ENCODE data around the gene EBLN2.
A peak's percentile ranks its signal among the peaks of the same experiment; 100 is the strongest.

The EBLN2 gene

DNA sequence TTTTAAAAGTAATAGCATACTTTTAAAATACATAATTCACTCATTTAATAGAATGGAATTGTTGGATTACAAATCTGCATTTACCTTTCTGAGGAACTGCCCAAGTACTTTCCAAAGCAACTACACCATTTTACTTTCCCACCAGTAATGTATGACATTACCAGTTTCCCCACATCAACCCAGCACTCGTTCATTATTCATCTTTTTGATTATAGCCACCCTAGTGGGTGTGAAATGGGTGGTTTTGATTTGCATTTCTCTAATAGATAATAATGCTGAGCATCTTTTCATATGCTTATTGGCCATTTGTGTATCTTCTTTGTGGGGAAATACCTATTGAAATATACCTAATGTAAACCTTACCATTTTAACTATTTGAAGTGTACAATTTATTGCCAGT lies 18.0 kb upstream of the EBLN2 start:
- TF ChIP-seq, protein P1, sequence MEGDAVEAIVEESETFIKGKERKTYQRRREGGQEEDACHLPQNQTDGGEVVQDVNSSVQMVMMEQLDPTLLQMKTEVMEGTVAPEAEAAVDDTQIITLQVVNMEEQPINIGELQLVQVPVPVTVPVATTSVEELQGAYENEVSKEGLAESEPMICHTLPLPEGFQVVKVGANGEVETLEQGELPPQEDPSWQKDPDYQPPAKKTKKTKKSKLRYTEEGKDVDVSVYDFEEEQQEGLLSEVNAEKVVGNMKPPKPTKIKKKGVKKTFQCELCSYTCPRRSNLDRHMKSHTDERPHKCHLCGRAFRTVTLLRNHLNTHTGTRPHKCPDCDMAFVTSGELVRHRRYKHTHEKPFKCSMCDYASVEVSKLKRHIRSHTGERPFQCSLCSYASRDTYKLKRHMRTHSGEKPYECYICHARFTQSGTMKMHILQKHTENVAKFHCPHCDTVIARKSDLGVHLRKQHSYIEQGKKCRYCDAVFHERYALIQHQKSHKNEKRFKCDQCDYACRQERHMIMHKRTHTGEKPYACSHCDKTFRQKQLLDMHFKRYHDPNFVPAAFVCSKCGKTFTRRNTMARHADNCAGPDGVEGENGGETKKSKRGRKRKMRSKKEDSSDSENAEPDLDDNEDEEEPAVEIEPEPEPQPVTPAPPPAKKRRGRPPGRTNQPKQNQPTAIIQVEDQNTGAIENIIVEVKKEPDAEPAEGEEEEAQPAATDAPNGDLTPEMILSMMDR (IDR thresholded peaks at IDR 0.05): no peak
- no peak for TF ChIP-seq ZFX (IDR thresholded peaks at IDR 0.05; ENCODE audit: borderline replicate concordance)
- H3K27ac ChIP-seq: no peak overlapping the region

DNA sequence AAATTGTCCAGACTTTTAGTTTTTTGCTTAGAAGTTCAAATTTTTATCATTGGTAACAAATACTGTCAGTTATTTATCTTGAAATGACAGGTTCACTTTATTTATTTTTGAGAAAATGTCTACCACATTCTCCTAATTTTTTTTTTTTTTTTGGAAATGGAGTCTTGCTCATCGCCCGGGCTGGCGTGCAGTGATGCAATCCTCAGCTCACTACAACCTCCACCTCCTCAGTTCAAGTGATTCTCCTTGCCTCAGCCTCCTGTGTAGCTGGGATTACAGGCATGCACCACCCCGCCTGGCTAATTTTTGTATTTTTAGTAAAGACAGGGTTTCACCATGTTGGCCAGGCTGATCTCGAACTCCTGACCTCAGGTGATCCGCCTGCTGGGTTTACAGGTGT lies 16.1 kb upstream of the EBLN2 start:
- H3K27ac ChIP-seq: no peak overlapping the region

DNA sequence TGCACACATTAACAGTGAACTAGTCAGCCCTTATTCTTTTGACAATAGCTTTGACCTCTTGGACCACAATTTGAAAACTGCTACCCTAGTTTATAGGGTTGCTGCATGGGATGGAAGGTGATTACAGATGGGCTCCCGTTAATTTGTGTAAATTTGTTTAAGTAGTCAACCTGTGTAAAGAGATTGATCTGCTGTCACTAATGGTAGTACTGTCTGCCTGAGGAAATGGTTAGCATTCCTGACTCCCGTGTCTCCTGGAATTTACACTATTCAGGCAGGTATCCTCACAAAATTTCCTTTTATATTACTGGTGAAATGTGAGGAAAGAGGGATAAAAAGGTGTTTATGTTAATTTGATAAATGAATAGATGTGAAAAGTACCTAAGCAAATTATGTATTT lies 15.3 kb upstream of the EBLN2 start:
- no peak overlapping the region for H3K27ac ChIP-seq

More for the DNA sequence above, 16.1 kb upstream of the EBLN2 start:
- TF ChIP-seq, protein P1 (IDR thresholded peaks at IDR 0.05): no peak
- TF ChIP-seq ZFX (IDR thresholded peaks at IDR 0.05; ENCODE audit: borderline replicate concordance): no peak

DNA sequence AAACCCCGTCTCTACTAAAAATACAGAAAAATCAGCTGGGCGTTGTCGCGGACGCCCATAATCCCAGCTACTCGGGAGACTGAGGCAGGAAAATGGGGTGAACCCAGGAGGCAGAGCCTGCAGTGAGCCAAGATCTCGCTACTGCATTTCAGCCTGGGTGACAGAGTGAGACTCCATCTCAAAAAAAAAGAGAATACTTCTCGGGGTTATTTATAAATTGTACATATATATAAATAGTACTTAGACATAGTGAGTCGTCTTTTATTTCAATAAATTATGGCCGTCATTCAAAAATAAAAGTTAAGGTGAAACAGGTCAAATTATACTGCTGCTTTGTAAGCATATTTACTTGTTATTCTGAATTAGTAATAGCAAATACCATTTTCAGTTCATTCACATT lies 12.1 kb upstream of the EBLN2 start:
- TF ChIP-seq, protein P1 (IDR thresholded peaks at IDR 0.05): no peak
- no peak for TF ChIP-seq ZFX (IDR thresholded peaks at IDR 0.05; ENCODE audit: borderline replicate concordance)
- H3K27ac ChIP-seq: no peak overlapping the region

More for the DNA sequence above, 15.3 kb upstream of the EBLN2 start:
- no peak for TF ChIP-seq ZFX (IDR thresholded peaks at IDR 0.05; ENCODE audit: borderline replicate concordance)
- TF ChIP-seq, protein P1 (IDR thresholded peaks at IDR 0.05): no peak

DNA sequence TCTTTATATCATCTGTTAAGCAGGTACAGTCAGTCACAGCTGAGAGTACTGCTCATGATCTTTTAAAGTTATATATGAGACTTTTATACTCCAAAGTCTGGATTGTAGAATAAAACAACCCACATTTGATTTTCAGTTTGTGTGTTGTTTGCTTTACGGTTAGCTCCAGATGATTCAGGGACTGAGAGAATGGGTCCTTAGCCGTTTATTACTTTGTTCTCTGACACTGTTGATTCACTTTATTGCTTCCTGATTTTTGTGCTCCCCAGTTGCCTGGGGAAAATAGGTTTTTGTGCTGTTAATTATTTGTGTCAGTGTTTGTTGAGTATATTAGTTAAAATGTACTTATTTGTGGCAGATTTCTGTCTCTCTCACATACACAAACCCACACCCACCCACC lies 8.6 kb upstream of the EBLN2 start:
- no peak for TF ChIP-seq ZFX (IDR thresholded peaks at IDR 0.05; ENCODE audit: borderline replicate concordance)
- TF ChIP-seq, protein P1 (IDR thresholded peaks at IDR 0.05): no peak
- no peak overlapping the region for H3K27ac ChIP-seq

DNA sequence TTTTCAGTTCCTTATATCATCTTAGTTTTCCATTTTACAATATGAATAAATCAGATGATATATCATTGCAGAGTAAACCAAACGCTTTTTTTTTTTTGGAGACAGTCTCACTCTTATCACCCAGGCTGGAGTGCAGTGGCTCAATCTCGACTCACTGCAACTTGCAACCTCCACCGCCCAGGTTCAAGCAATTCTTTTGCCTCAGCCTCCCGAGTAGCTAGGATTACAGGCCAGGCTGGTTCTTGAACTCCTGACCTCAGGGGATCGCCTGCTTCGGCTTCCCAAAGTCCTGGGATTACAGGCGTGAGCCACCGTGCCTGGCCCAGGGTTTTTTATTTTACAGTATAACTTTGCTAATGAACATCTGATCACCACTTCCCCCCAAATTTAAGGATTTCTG lies 5.9 kb upstream of the EBLN2 start:
- TF ChIP-seq, protein P1 (IDR thresholded peaks at IDR 0.05): no peak
- no peak for TF ChIP-seq ZFX (IDR thresholded peaks at IDR 0.05; ENCODE audit: borderline replicate concordance)
- 0 out of 2 replicates have a peak overlapping the region, but pooled peaks have one; percentile 3 for H3K27ac ChIP-seq

DNA sequence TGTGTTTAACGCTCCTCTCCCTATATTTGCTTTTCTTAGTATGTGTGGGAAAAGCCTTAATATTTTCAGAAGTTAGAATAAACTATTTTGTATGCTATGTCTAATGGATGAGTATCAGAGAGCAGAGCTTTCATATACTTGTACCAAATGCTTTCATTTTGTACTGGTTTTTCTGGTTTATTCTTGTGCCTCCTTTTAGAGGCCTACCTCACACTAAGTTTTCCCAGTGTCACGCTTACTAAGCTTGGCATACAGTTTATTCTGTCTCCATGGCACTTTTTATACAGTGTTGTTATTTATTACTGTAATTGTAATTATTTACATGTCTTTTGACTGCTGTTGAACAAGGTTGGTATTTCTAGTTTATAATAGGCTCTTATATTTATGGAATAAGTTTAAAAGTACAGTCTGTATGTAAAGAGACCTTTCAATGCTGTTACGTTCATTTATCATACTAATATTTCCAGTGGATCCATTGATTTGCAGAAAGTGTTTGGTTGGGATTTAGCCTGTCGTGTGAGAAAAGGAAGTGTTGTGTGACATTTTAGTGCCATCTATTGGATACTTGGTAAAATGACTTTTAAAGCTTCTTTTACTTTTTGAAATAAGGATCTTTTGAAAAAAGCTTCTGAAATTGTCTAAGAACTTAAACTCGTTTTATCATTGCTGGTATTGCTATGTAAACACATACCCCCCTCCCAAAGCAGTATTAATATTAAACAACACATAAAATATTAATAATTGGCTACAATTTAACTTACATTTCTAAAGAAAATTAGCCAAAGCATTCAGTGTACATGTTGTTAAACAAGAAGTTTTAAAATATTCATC lies 5.2 kb upstream of the EBLN2 start:
- TF ChIP-seq, protein P1 (IDR thresholded peaks at IDR 0.05): peak; percentile 74
- no peak for TF ChIP-seq ZFX (IDR thresholded peaks at IDR 0.05; ENCODE audit: borderline replicate concordance)
- 0 out of 2 replicates have a peak overlapping the region, but pooled peaks have one; percentile 3 for H3K27ac ChIP-seq

Data from 22Rv1 (cell line).